ENCODE measurements around the gene BSCL2.
A peak's percentile ranks its signal among the peaks of the same experiment; 100 is the strongest.
"Not testable (repeated sequence)": the region's sequence is repeated elsewhere in the genome, so short reads cannot be mapped to it uniquely, and the experiment has no call there.

The BSCL2 gene

GRCh38 chr11:62719302-62719978, 12.2 kb upstream of the BSCL2 start:
- peak; percentile 25 for DNase-seq (ENCODE audit: low spot score)

- no peak for DNase-seq (ENCODE audit: low spot score)
Observed at GRCh38 chr11:62716816-62717215, 9.6 kb upstream of the BSCL2 start.

GRCh38 chr11:62716206-62716605, 9.0 kb upstream of the BSCL2 start:
- no peak for DNase-seq (ENCODE audit: low spot score)

GRCh38 chr11:62715150-62716130, 8.2 kb upstream of the BSCL2 start:
- no peak for DNase-seq (ENCODE audit: low spot score)

GRCh38 chr11:62713343-62713742, 6.1 kb upstream of the BSCL2 start:
- no peak for DNase-seq (ENCODE audit: low spot score)

GRCh38 chr11:62712861-62713260, 5.6 kb upstream of the BSCL2 start:
- DNase-seq (ENCODE audit: low spot score) = no peak

GRCh38 chr11:62712276-62712812, 5.1 kb upstream of the BSCL2 start:
- no peak for DNase-seq (ENCODE audit: low spot score)

- DNase-seq (ENCODE audit: low spot score) = peak; percentile 25
Observed at GRCh38 chr11:62710001-62710345, 2.7 kb upstream of the BSCL2 start.

- peak; percentile 98 for DNase-seq (ENCODE audit: low spot score)
Observed at GRCh38 chr11:62709247-62710000, 2.2 kb upstream of the BSCL2 start.

- peak; percentile 24 for DNase-seq (ENCODE audit: low spot score)
Observed at GRCh38 chr11:62708793-62709192, 1.6 kb upstream of the BSCL2 start.

- no peak for DNase-seq (ENCODE audit: low spot score)
Observed at GRCh38 chr11:62708392-62708791, 1.2 kb upstream of the BSCL2 start.

- no peak for DNase-seq (ENCODE audit: low spot score)
Observed at GRCh38 chr11:62706850-62707247, 375 bp downstream of the BSCL2 start.

GRCh38 chr11:62705880-62706849, 1.1 kb downstream of the BSCL2 start:
- DNase-seq (ENCODE audit: low spot score) = peak; percentile 95

GRCh38 chr11:62705413-62705812, 1.8 kb downstream of the BSCL2 start:
- DNase-seq (ENCODE audit: low spot score) = no peak

GRCh38 chr11:62703921-62704320, 3.3 kb downstream of the BSCL2 start:
- DNase-seq (ENCODE audit: low spot score) = not testable (repeated sequence)

GRCh38 chr11:62702246-62702645, 5.0 kb downstream of the BSCL2 start:
- peak; percentile 55 for DNase-seq (ENCODE audit: low spot score)

GRCh38 chr11:62694455-62695167, 12.6 kb downstream of the BSCL2 start:
- DNase-seq (ENCODE audit: low spot score) = peak; percentile 74

GRCh38 chr11:62693624-62694023, 13.6 kb downstream of the BSCL2 start:
- DNase-seq (ENCODE audit: low spot score) = not testable (repeated sequence)

- no peak for DNase-seq (ENCODE audit: low spot score)
Observed at GRCh38 chr11:62689421-62690183, 17.6 kb downstream of the BSCL2 start, which contains the start of gene LRRN4CL. Gene LRRN4CL (minus strand): TSS chr11:62689530. CDS start chr11:62688508, 1,022 bp downstream.

Measured in activated CD4-positive, alpha-beta T cell treated with anti-CD3 and anti-CD28 coated beads, Interleukin-2, Interleukin-4, amounts not matched to agents 100 ng/mL and 50 ng/mL, durations not matched to agents 16 hours and 8 hours (primary cell).